ENCODE data around the gene FAM210A.

Gene FAM210A

DNA sequence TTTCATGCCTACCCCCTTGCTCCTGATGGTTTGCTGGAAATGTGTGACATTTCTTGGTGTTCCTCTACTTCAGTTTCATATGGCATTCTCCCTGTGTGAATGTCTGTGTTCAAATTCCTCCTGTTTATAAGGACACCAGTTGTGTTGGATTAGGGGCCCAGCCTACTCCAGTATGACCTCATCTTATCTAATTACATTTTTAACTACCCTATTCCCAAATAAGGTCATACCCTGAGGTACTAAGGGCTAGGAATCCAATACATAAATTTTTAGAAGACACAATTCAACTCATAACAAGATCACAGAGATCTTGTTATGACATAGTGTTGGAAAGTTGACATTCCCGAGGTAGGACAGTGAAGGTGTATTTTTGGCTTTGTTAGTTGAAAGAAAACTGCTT, 5.5 kb downstream of the FAM210A start:
- TF ChIP-seq, protein P1, sequence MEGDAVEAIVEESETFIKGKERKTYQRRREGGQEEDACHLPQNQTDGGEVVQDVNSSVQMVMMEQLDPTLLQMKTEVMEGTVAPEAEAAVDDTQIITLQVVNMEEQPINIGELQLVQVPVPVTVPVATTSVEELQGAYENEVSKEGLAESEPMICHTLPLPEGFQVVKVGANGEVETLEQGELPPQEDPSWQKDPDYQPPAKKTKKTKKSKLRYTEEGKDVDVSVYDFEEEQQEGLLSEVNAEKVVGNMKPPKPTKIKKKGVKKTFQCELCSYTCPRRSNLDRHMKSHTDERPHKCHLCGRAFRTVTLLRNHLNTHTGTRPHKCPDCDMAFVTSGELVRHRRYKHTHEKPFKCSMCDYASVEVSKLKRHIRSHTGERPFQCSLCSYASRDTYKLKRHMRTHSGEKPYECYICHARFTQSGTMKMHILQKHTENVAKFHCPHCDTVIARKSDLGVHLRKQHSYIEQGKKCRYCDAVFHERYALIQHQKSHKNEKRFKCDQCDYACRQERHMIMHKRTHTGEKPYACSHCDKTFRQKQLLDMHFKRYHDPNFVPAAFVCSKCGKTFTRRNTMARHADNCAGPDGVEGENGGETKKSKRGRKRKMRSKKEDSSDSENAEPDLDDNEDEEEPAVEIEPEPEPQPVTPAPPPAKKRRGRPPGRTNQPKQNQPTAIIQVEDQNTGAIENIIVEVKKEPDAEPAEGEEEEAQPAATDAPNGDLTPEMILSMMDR (IDR thresholded peaks at IDR 0.05; ENCODE audit: low read depth, low read length): no peak

DNA sequence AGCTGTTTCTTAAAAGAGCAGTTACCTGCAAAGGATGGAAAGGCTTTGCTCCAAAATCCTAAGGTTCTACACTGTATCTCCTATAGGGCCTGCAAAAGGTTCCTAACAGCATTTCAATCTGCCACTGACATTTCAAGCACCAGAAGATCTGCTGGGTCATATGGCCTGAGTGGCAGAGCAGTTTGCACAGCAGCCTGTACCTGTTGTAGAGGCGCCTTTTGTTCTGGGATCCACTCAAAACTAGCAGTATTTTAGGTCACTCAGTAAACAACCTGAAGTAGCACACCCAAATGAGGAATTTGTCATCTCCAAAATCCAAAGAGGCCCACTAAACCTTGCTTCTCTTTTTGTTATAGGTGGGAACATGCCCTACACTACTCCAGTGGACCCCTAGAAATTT, 6.2 kb downstream of the FAM210A start:
- no peak for DNase-seq (ENCODE audit: extremely low read depth, low read depth)
- TF ChIP-seq, protein P1 (IDR thresholded peaks at IDR 0.05; ENCODE audit: low read depth, low read length): no peak

More for the DNA sequence above, 5.5 kb downstream of the FAM210A start:
- no peak for DNase-seq (ENCODE audit: extremely low read depth, low read depth)

- TF ChIP-seq, protein P1 (IDR thresholded peaks at IDR 0.05; ENCODE audit: low read depth, low read length): no peak
- DNase-seq (ENCODE audit: extremely low read depth, low read depth): no peak
Observed at GRCh38 chr18:13716916-13717315, 9.4 kb downstream of the FAM210A start.

DNA sequence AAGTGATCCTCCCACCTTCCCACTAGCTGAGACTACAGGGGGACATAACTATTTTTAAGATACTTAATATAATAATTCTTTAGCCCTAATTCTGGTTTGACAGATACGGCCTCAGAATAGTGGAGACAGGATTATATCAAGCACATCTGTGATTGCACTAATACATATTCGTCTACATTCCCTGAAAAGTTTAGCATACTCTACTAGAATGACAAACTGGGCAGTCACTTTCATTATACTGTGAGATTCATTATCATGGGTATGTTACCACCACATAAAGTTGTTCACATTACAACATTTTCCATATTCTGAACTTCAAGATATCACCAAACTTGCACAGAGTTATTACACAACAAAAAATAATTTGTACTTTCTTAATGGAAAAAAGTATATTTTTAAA, 11.0 kb downstream of the FAM210A start:
- TF ChIP-seq, protein P1 (IDR thresholded peaks at IDR 0.05; ENCODE audit: low read depth, low read length): no peak

DNA sequence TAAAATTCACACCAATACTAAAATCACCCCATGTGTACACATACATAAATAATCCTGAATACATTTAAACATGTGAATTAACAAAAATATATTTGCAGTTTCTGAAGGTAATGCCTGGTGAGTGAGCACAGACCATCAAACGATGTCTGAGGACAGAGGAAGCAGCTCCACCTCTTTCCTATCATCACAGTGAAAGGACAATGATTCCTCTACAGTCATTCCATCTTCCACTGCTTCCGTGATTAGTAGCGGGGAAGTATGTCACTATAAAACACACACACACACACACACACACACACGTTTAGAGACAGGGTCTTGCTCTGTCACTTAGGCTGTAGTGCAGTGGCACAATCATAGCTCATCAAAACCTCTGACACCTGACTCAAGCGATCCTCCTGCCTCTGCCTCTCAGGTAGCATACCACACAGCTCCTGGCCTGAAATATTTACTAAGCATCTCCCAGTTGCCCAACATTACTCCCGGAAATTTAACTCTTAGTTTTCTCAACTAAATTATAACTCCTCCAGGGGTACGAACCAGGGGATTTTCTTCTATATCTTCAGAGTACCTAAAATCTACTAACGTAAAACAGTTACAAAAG, 12.8 kb downstream of the FAM210A start:
- no peak for DNase-seq (ENCODE audit: extremely low read depth, low read depth)
- TF ChIP-seq, protein P1 (IDR thresholded peaks at IDR 0.05; ENCODE audit: low read depth, low read length): no peak

More for the DNA sequence above, 11.0 kb downstream of the FAM210A start:
- DNase-seq (ENCODE audit: extremely low read depth, low read depth): no peak

- no peak for DNase-seq (ENCODE audit: extremely low read depth, low read depth)
- TF ChIP-seq, protein P1 (IDR thresholded peaks at IDR 0.05; ENCODE audit: low read depth, low read length): no peak
Observed at GRCh38 chr18:13712400-13713131, 13.8 kb downstream of the FAM210A start.

DNA sequence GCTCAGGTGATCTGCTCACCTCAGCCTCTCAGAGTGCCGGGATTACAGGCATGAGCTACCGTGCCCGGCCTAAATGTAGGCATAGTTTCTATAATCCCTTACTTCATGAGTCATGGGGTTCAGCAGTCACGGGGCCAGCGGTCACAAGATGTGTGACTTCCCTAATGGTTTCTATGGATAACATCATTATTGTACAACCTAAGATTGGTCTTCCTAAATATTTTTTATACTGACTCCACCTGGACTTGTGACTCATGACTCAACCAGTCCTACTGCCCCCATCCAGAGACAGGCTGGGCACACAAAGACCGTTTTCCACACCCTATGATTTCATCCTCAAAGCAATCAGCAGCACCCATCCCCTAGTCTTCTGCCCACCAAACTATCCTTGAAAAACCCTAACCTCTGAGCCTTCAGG, 15.9 kb downstream of the FAM210A start:
- TF ChIP-seq, protein P1 (IDR thresholded peaks at IDR 0.05; ENCODE audit: low read depth, low read length): no peak

More for the DNA sequence above, 15.9 kb downstream of the FAM210A start:
- no peak for DNase-seq (ENCODE audit: extremely low read depth, low read depth)

Data from AG09319 (cell line).